Ovary (tissue), 9 donors: ENCODE results near the gene SLC25A33. TPM values are rescaled to one million over a fixed set of nuclear protein-coding genes. Genes with fewer than 3 reads are reported as not detected.

Experiments used
- DNase-seq, 5 donors: peaks; one replicate each; pipeline ENCODE4 v3.0.0-alpha.2; 2019 to 2020
- H3K27ac ChIP-seq, 2 donors: fragments of 200-600 bp; one replicate each; pipeline versions ENCODE4 v1.5.1 to v1.8.0; 2019 to 2022
- H3K27me3 ChIP-seq: fragments of 200-600 bp; one replicate; pipeline ENCODE4 v1.8.0; 2022
- H3K36me3 ChIP-seq: fragments of 200-600 bp; sonication (generic); one replicate; pipeline ENCODE4 v1.5.1; 2019
- H3K4me1 ChIP-seq: one replicate; pipeline ENCODE4 v1.8.1; 2013; ENCODE audit warnings: mild to moderate bottlenecking, moderate library complexity; ENCODE audit not compliant: insufficient read depth
- H3K4me3 ChIP-seq: fragments of 200-600 bp; sonication (generic); one replicate; pipeline ENCODE4 v1.5.1; 2017
- H3K9me3 ChIP-seq, 2 donors: fragments of 200-600 bp in 1 of 2; sonication (generic) in 1 of 2; one replicate each; pipeline versions ENCODE4 v1.5.1 to v1.8.1; 2013 to 2019; ENCODE audit warnings: mild to moderate bottlenecking in 1 of 2, moderate library complexity in 1 of 2
- CTCF ChIP-seq, 3 donors: fragments of 450-650 bp in 2 of 3; fragments of 200-600 bp in 1 of 3; IDR thresholded peaks; one replicate each; pipeline versions ENCODE4 v1.5.1 to v1.8.0; 2016 to 2022; ENCODE audit warnings: antibody characterized with exemption in 3 of 3, mild to moderate bottlenecking in 1 of 3
- EP300 ChIP-seq: sonication (generic); formaldehyde crosslinking; IDR thresholded peaks from one replicate; pipeline ENCODE4 v1.6.1; 2017; ENCODE audit warnings: antibody characterized with exemption
- POLR2A ChIP-seq: fragments of 450-650 bp; IDR thresholded peaks from one replicate; pipeline ENCODE4 v1.6.1; 2017; ENCODE audit warnings: antibody characterized with exemption, mild to moderate bottlenecking, moderate library complexity
- WGBS, 3 donors: extraction: QIAGEN DNeasy Blood & Tissue Kit in 1 of 3; methylation state at CpG; one replicate each; pipeline versions ENCODE4 v1.1.5 to v1.1.7; 2013 to 2017; 5-methylcytosine and 5-hydroxymethylcytosine counted together
- intact Hi-C, 4 donors: fragments of 100-400 bp; cut with DNase I; formaldehyde crosslinking; loops; one replicate each; pipeline versions ENCODE4 v1.11.0 to v1.15.1; 2022 to 2023
- polyA plus RNA-seq, 2 donors: library from polyadenylated mRNA; stranded (reverse); fragments of 200-250 nt in 1 of 2; fragments of 350-450 nt in 1 of 2; fragmentation: Illumina TruSeq in 1 of 2; extraction: RNeasy Lipid Tissue Mini Kit (QIAGEN cat#74804) in 1 of 2; gene quantifications; one replicate each; pipeline ENCODE4 v1.2.3, GENCODE V29; 2013 to 2014
- total RNA-seq, 7 donors: library from RNA; depleted of rRNA in 2 of 7; stranded (reverse); fragments of >200 nt in 2 of 7; fragmentation: NEBNext Ultra II Directional in 3 of 7; extraction: Animal tissue kit (Norgen Biotek cat#: 25700) in 3 of 7; gene quantifications; one replicate each; pipeline versions ENCODE4 v1.1.0 to v1.2.4, GENCODE V29; 2016 to 2023
- donor health status: DM: no; HTN: no; CAD: no; lungs with moderate emphysema.
- donor health status: DM: no; HTN: no; CAD: no.
- donor health status: Bipolar disorder and iron deficiency.
- donor health status: DM: yes; HTN: yes; CAD: no.
- donor health status: DM: no; HTN: no; CAD: no.
- donor health status: DM: yes; HTN: yes; CAD: no.

SLC25A33 gene
- total and polyA plus RNA-seq, 9 donors: 1.3 to 5.9 (median 3.9) TPM

- Histone ChIP-seq H3K36me3 (no peaks in the 10 kb centered on the region), H3K27ac (no peak overlapping the region), H3K27me3 (no peaks in the 10 kb centered on the region), H3K4me1 (peaks cover 8% of the 10 kb centered on the region), H3K4me3 (no peak overlapping the region), H3K9me3 (no peaks in the 10 kb centered on the region)
- DNase-seq: no peak
- WGBS, 3 donors: 73 to 76% (median 74%) methylated on average over 4 of the region's 4 CpGs
- intact Hi-C loops: no loop called here
- TF ChIP-seq EP300 (no peak), POLR2A (no peak), CTCF (IDR thresholded peaks at IDR 0.05) (no peak)
Measured at GRCh38 chr1:9555942-9556341, 16.7 kb downstream of the SLC25A33 start.

- Histone ChIP-seq H3K36me3 (no peaks in the 10 kb centered on the region), H3K27ac (no peak overlapping the region), H3K4me3 (no peak overlapping the region), H3K4me1 (peaks cover 9% of the 10 kb centered on the region), H3K27me3 (no peaks in the 10 kb centered on the region), H3K9me3 (no peaks in the 10 kb centered on the region)
- DNase-seq: no peak
- intact Hi-C loops: no loop called here
- 68 to 88% (median 70%) methylated on average over 5 of the region's 5 CpGs for WGBS, 3 donors
- TF ChIP-seq EP300 (no peak), POLR2A (no peak), CTCF (IDR thresholded peaks at IDR 0.05) (no peak)
Measured at GRCh38 chr1:9557624-9558023, 18.4 kb downstream of the SLC25A33 start.

GRCh38 chr1:9558271-9558945 lies 19.1 kb downstream of the SLC25A33 start:
- Histone ChIP-seq H3K36me3 (no peaks in the 10 kb centered on the region), H3K4me3 (no peak overlapping the region), H3K27ac (no peak overlapping the region), H3K9me3 (no peaks in the 10 kb centered on the region), H3K4me1 (peaks cover 9% of the 10 kb centered on the region), H3K27me3 (no peaks in the 10 kb centered on the region)
- intact Hi-C loops: no loop called here
- no peak for DNase-seq
- 75 to 85% (median 79%) methylated on average over 6 of the region's 6 CpGs for WGBS, 3 donors
- TF ChIP-seq EP300 (no peak), POLR2A (no peak), CTCF (IDR thresholded peaks at IDR 0.05) (no peak)

- Histone ChIP-seq H3K36me3 (no peaks in the 10 kb centered on the region), H3K27ac (no peak overlapping the region)
Measured at GRCh38 chr1:9558946-9559545, 19.8 kb downstream of the SLC25A33 start.

More at GRCh38 chr1:9558946-9559545, 19.8 kb downstream of the SLC25A33 start:
- Histone ChIP-seq H3K9me3 (no peaks in the 10 kb centered on the region), H3K4me3 (no peak overlapping the region), H3K27me3 (no peaks in the 10 kb centered on the region), H3K4me1 (peaks cover 9% of the 10 kb centered on the region)
- no peak for DNase-seq
- TF ChIP-seq POLR2A (no peak), EP300 (no peak), CTCF (IDR thresholded peaks at IDR 0.05) (no peak)
- 76% methylated on average over 11 of the region's 11 CpGs for WGBS, 3 donors
- intact Hi-C loops: no loop called here
